ENCODE results near the gene HERC6. TPM values are rescaled to one million over a fixed set of nuclear protein-coding genes. Genes with fewer than 3 reads are reported as not detected.

Gene HERC6
- total and polyA plus RNA-seq, 9 of the 15 experiments (the other 6 are each of a cell fraction or from before 2014, with no cell fraction given) = 0.01 to 0.68 (median 0.15) TPM

GRCh38 chr4:88422403-88422802, 43.8 kb downstream of the HERC6 start:
- no TSS peak for BruUV-seq (replicated peaks)
- Histone ChIP-seq H3K4me2 (ENCODE audit: insufficient read depth, low read length) (no peak overlapping the region), H3K79me2 (ENCODE audit: control insufficient read depth, insufficient read depth, low read length) (no peaks in the 10 kb centered on the region), H4K20me1 (replicated peaks; ENCODE audit: control insufficient read depth, insufficient read depth, low read length) (no peaks in the 10 kb centered on the region), H2AFZ (ENCODE audit: low read depth, low read length) (no peak overlapping the region), H3K27me3 (ENCODE audit: control insufficient read depth in 2 of 2, insufficient read depth in 2 of 2, low read length in 2 of 2) (no peaks in the 10 kb centered on the region), H3K9me1 (ENCODE audit: control insufficient read depth, insufficient read depth, low read length) (no peaks in the 10 kb centered on the region), H3K4me1 (replicated peaks in 1 of 2; ENCODE audit: control insufficient read depth in 2 of 2, insufficient read depth in 2 of 2, low read length in 2 of 2) (no peaks in the 10 kb centered on the region), H3K36me3 (ENCODE audit: control insufficient read depth, insufficient read depth, low read length) (no peaks in the 10 kb centered on the region), H3K9ac (ENCODE audit: insufficient read depth in 1 of 2, low read depth in 2 of 2, low read length in 2 of 2) (no peak overlapping the region), H3K9me3 (replicated peaks; ENCODE audit: control insufficient read depth, insufficient read depth, low read depth, low read length) (no peaks in the 10 kb centered on the region), H3K27ac (ENCODE audit: extremely low read depth, low read depth, low read length) (no peak overlapping the region), H3K4me3 (no peak overlapping the region)
- TF ChIP-seq MCM7 (IDR thresholded peaks at IDR 0.05) (no peak), RAD51 (IDR thresholded peaks at IDR 0.05; ENCODE audit: borderline replicate concordance, low read depth) (no peak), ARNT (IDR thresholded peaks at IDR 0.05) (no peak), ZNF316 (IDR thresholded peaks at IDR 0.05) (peak; percentile 14; the same call in 1 of the 2 replicates), FOXP4 (CRISPR knock-in tag; IDR thresholded peaks at IDR 0.05; ENCODE audit: borderline replicate concordance) (no peak)
- TF ChIP-seq, protein P1, sequence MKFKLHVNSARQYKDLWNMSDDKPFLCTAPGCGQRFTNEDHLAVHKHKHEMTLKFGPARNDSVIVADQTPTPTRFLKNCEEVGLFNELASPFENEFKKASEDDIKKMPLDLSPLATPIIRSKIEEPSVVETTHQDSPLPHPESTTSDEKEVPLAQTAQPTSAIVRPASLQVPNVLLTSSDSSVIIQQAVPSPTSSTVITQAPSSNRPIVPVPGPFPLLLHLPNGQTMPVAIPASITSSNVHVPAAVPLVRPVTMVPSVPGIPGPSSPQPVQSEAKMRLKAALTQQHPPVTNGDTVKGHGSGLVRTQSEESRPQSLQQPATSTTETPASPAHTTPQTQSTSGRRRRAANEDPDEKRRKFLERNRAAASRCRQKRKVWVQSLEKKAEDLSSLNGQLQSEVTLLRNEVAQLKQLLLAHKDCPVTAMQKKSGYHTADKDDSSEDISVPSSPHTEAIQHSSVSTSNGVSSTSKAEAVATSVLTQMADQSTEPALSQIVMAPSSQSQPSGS (CRISPR knock-in tag; IDR thresholded peaks at IDR 0.05) = no peak
- no peak for FAIRE-seq
- in situ Hi-C loops (cut with MboI) = no loop called here
- 5% methylated on average over 2 of the region's 2 CpGs for WGBS (ENCODE audit: insufficient coverage, low coverage, missing lambda C conversion rate)
- ChIA-PET POLR2A (no interaction called here), CTCF (ENCODE audit: low intra/inter-chr PET ratio) (no interaction called here)
- no peak for DNase-seq (ENCODE audit: extremely low read depth in 1 of 4, low spot score in 3 of 4)
- intact Hi-C loops (cut with micrococcal nuclease) = no loop called here
- ATAC-seq = no peak
